ENCODE data around the gene PRKCQ.
"Not testable (repeated sequence)": the region's sequence is repeated elsewhere in the genome, so short reads cannot be mapped to it uniquely, and the experiment has no call there.

PRKCQ gene

GRCh38 chr10:6593241-6593671, 13.2 kb upstream of the PRKCQ start:
- DNase-seq (ENCODE audit: low read depth) = no peak

GRCh38 chr10:6592080-6592479, 12.0 kb upstream of the PRKCQ start:
- DNase-seq (ENCODE audit: low read depth) = no peak

- no peak for DNase-seq (ENCODE audit: low read depth)
Observed at GRCh38 chr10:6591668-6592067, 11.6 kb upstream of the PRKCQ start.

- DNase-seq (ENCODE audit: low read depth) = no peak
Observed at GRCh38 chr10:6590100-6590499, 10.0 kb upstream of the PRKCQ start.

GRCh38 chr10:6589287-6590094, 9.4 kb upstream of the PRKCQ start:
- no peak for DNase-seq (ENCODE audit: low read depth)

GRCh38 chr10:6588845-6589244, 8.8 kb upstream of the PRKCQ start:
- no peak for DNase-seq (ENCODE audit: low read depth)

GRCh38 chr10:6588082-6588481, 8.0 kb upstream of the PRKCQ start:
- DNase-seq (ENCODE audit: low read depth) = no peak

GRCh38 chr10:6586501-6586900, 6.4 kb upstream of the PRKCQ start:
- no peak for DNase-seq (ENCODE audit: low read depth)

GRCh38 chr10:6583447-6583846, 3.4 kb upstream of the PRKCQ start:
- DNase-seq (ENCODE audit: low read depth) = no peak

- DNase-seq (ENCODE audit: low read depth) = not testable (repeated sequence)
Observed at GRCh38 chr10:6582913-6583312, 2.8 kb upstream of the PRKCQ start.

- no peak for DNase-seq (ENCODE audit: low read depth)
Observed at GRCh38 chr10:6582298-6582697, 2.2 kb upstream of the PRKCQ start.

GRCh38 chr10:6581778-6582228, 1.7 kb upstream of the PRKCQ start:
- no peak for DNase-seq (ENCODE audit: low read depth)

GRCh38 chr10:6581223-6581622, 1.1 kb upstream of the PRKCQ start:
- not testable (repeated sequence) for DNase-seq (ENCODE audit: low read depth)

GRCh38 chr10:6580279-6581029, 378 bp upstream of the PRKCQ start:
- peak; percentile 26 for DNase-seq (ENCODE audit: low read depth)

- no peak for DNase-seq (ENCODE audit: low read depth)
Observed at GRCh38 chr10:6579183-6579903, 733 bp downstream of the PRKCQ start.

GRCh38 chr10:6578795-6579182, 1.3 kb downstream of the PRKCQ start:
- DNase-seq (ENCODE audit: low read depth) = no peak

GRCh38 chr10:6578251-6578771, 1.8 kb downstream of the PRKCQ start:
- no peak for DNase-seq (ENCODE audit: low read depth)

GRCh38 chr10:6576326-6576725, 3.8 kb downstream of the PRKCQ start:
- no peak for DNase-seq (ENCODE audit: low read depth)

GRCh38 chr10:6574664-6575176, 5.4 kb downstream of the PRKCQ start:
- no peak for DNase-seq (ENCODE audit: low read depth)

GRCh38 chr10:6570893-6571292, 9.2 kb downstream of the PRKCQ start:
- no peak for DNase-seq (ENCODE audit: low read depth)

GRCh38 chr10:6569259-6569658, 10.8 kb downstream of the PRKCQ start:
- no peak for DNase-seq (ENCODE audit: low read depth)

GRCh38 chr10:6567884-6568283, 12.2 kb downstream of the PRKCQ start:
- no peak for DNase-seq (ENCODE audit: low read depth)

Measured in fibroblast of gingiva (primary cell).